ENCODE results near the gene JAK1. TPM values are rescaled to one million over a fixed set of nuclear protein-coding genes. Genes with fewer than 3 reads are reported as not detected.

The JAK1 gene
- total RNA-seq, 1 experiment from 2014 or later: 339 TPM

- Histone ChIP-seq H3K27me3 (replicated peaks; ENCODE audit: insufficient read depth, low read depth, low read length, poor library complexity) (no peaks in the 10 kb centered on the region), H3K4me3 (ENCODE audit: low read depth, low read length, poor library complexity, severe bottlenecking) (no peak overlapping the region), H3K4me1 (ENCODE audit: insufficient read depth, low read length, poor library complexity, severe bottlenecking) (peaks cover 91% of the 10 kb centered on the region), H3K9me3 (ENCODE audit: low read depth, low read length, poor library complexity, severe bottlenecking) (no peaks in the 10 kb centered on the region), H3K27ac (ENCODE audit: low read depth, low read length, poor library complexity, severe bottlenecking) (peak overlapping the region; percentile 99), H3K36me3 (ENCODE audit: insufficient read depth, low read length, poor library complexity, severe bottlenecking) (no peaks in the 10 kb centered on the region)
- CTCF ChIA-PET: no interaction called here
- no peak for DNase-seq (ENCODE audit: low spot score)
- BruUV-seq (replicated peaks): no TSS peak
- intact Hi-C loops (cut with micrococcal nuclease; ENCODE audit: unreplicated experiment): no loop called here
- TF ChIP-seq CTCF (conservative IDR thresholded peaks at IDR 0.05; ENCODE audit: low read depth, low read length) (no peak), EZH2 (IDR thresholded peaks at IDR 0.05; ENCODE audit: borderline replicate concordance, low read depth, low read length, poor library complexity, severe bottlenecking) (no peak)
- POLR2A ChIA-PET (ENCODE audit: low non-redundant PET): no interaction called here
These were observed 57.8 kb downstream of the JAK1 start for GRCh38 chr1:64908575-64908974.

DNA sequence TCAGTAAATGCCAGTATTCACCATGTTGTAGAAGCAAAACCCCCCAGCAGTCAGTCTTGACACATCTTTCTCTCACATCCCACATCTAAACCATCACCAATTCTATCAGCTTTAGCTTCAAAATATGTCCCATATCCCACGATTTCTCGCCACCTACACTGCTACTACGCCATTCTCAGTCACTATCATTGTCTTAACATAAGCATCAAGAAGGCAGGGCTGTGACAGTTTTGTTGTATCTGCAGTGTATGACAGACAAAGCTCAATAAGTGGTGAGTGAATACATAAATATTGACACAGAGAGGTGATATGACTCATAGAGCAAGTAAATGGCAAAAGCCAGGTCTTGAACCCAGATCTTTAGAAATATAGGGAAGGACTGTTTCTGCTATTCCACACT is 59.9 kb downstream of the JAK1 start:
- CTCF ChIA-PET: no interaction called here
- Histone ChIP-seq H3K36me3 (ENCODE audit: insufficient read depth, low read length, poor library complexity, severe bottlenecking) (no peaks in the 10 kb centered on the region), H3K27me3 (replicated peaks; ENCODE audit: insufficient read depth, low read depth, low read length, poor library complexity) (no peaks in the 10 kb centered on the region), H3K27ac (ENCODE audit: low read depth, low read length, poor library complexity, severe bottlenecking) (peak overlapping the region; percentile 41), H3K4me3 (ENCODE audit: low read depth, low read length, poor library complexity, severe bottlenecking) (no peak overlapping the region), H3K9me3 (ENCODE audit: low read depth, low read length, poor library complexity, severe bottlenecking) (no peaks in the 10 kb centered on the region), H3K4me1 (ENCODE audit: insufficient read depth, low read length, poor library complexity, severe bottlenecking) (peaks cover 88% of the 10 kb centered on the region)
- DNase-seq (ENCODE audit: low spot score): no peak
- POLR2A ChIA-PET (ENCODE audit: low non-redundant PET): no interaction called here
- intact Hi-C loops (cut with micrococcal nuclease; ENCODE audit: unreplicated experiment): no loop called here
- no peak for TF ChIP-seq CTCF (conservative IDR thresholded peaks at IDR 0.05; ENCODE audit: low read depth, low read length)
- no TSS peak for BruUV-seq (replicated peaks)

- CTCF ChIA-PET: no interaction called here
- TF ChIP-seq EZH2 (IDR thresholded peaks at IDR 0.05; ENCODE audit: borderline replicate concordance, low read depth, low read length, poor library complexity, severe bottlenecking): no peak
- TF ChIP-seq CTCF (conservative IDR thresholded peaks at IDR 0.05; ENCODE audit: low read depth, low read length): no peak
- H3K4me3 ChIP-seq (ENCODE audit: low read depth, low read length, poor library complexity, severe bottlenecking): no peak overlapping the region
- no peaks in the 10 kb centered on the region for H3K9me3 ChIP-seq (ENCODE audit: low read depth, low read length, poor library complexity, severe bottlenecking)
- intact Hi-C loops (cut with micrococcal nuclease; ENCODE audit: unreplicated experiment): no loop called here
- no peak for DNase-seq (ENCODE audit: low spot score)
- no peaks in the 10 kb centered on the region for H3K27me3 ChIP-seq (replicated peaks; ENCODE audit: insufficient read depth, low read depth, low read length, poor library complexity)
- no peak overlapping the region for H3K27ac ChIP-seq (ENCODE audit: low read depth, low read length, poor library complexity, severe bottlenecking)
- POLR2A ChIA-PET (ENCODE audit: low non-redundant PET): no interaction called here
- no TSS peak for BruUV-seq (replicated peaks)
- peaks cover 85% of the 10 kb centered on the region for H3K4me1 ChIP-seq (ENCODE audit: insufficient read depth, low read length, poor library complexity, severe bottlenecking)
- no peaks in the 10 kb centered on the region for H3K36me3 ChIP-seq (ENCODE audit: insufficient read depth, low read length, poor library complexity, severe bottlenecking)
These were observed 62.8 kb downstream of the JAK1 start for GRCh38 chr1:64903593-64903992.
